Amygdala (tissue), 56 donors: ENCODE results near the gene CDH15.

Source experiments
- DNase-seq, 56 donors: peaks; one replicate each; lab custom pipeline; 2025; lab: John Stamatoyannopoulos, UW

Gene CDH15

GRCh38 chr16:89168381-89169189 lies 3.0 kb upstream of the CDH15 start:
- DNase-seq = no peak

- DNase-seq = no peak
These were observed 1.8 kb upstream of the CDH15 start for GRCh38 chr16:89169778-89170177.

- no peak for DNase-seq
These were observed 967 bp upstream of the CDH15 start for GRCh38 chr16:89170346-89171215.

GRCh38 chr16:89172171-89172527 lies 601 bp downstream of the CDH15 start:
- no peak for DNase-seq

GRCh38 chr16:89172528-89173173 lies 1.1 kb downstream of the CDH15 start:
- DNase-seq = no peak

- no peak for DNase-seq
These were observed 1.8 kb downstream of the CDH15 start for GRCh38 chr16:89173174-89173921.

- DNase-seq = no peak
These were observed 2.7 kb downstream of the CDH15 start for GRCh38 chr16:89174055-89174827.

- DNase-seq = no peak
These were observed 3.3 kb downstream of the CDH15 start for GRCh38 chr16:89174877-89175276.

GRCh38 chr16:89175280-89176146 lies 4.0 kb downstream of the CDH15 start:
- DNase-seq = no peak

GRCh38 chr16:89176147-89176690 lies 4.7 kb downstream of the CDH15 start:
- DNase-seq = no peak

- DNase-seq = no peak
These were observed 5.2 kb downstream of the CDH15 start for GRCh38 chr16:89176717-89177116.

- DNase-seq = no peak
These were observed 6.0 kb downstream of the CDH15 start for GRCh38 chr16:89177501-89177900.

GRCh38 chr16:89178453-89179147 lies 7.1 kb downstream of the CDH15 start:
- DNase-seq = no peak

- DNase-seq = no peak
These were observed 7.6 kb downstream of the CDH15 start for GRCh38 chr16:89179148-89179484.

GRCh38 chr16:89179656-89180315 lies 8.2 kb downstream of the CDH15 start:
- no peak for DNase-seq

- no peak for DNase-seq
These were observed 11.9 kb downstream of the CDH15 start for GRCh38 chr16:89183463-89183862.

GRCh38 chr16:89183975-89184676 lies 12.6 kb downstream of the CDH15 start:
- DNase-seq = no peak
